ENCODE measurements around the gene MAZ.

Gene MAZ

GRCh38 chr16:29765167-29766032, 40.9 kb upstream of the MAZ start:
- TF ChIP-seq CTCF (IDR thresholded peaks at IDR 0.05; ENCODE audit: insufficient read depth, low read length) (no peak), GABPA (IDR thresholded peaks at IDR 0.05; ENCODE audit: low read depth) (no peak), SPI1 (IDR thresholded peaks at IDR 0.05; ENCODE audit: borderline replicate concordance, low read depth) (no peak), POLR2AphosphoS5 (IDR thresholded peaks at IDR 0.05; ENCODE audit: low read depth) (no peak), REST (IDR thresholded peaks at IDR 0.05; ENCODE audit: insufficient replicate concordance, low read depth) (no peak)
- DNase-seq (ENCODE audit: low read depth in 1 of 2, low spot score in 1 of 2) = no peak
- H3K27ac ChIP-seq (replicated peaks) = no peak overlapping the region
- no peaks in the 10 kb centered on the region for H3K27me3 ChIP-seq (ENCODE audit: insufficient read depth, poor library complexity, severe bottlenecking)
- H3K4me3 ChIP-seq (replicated peaks; ENCODE audit: insufficient read depth, low read length) = no peak overlapping the region

DNA sequence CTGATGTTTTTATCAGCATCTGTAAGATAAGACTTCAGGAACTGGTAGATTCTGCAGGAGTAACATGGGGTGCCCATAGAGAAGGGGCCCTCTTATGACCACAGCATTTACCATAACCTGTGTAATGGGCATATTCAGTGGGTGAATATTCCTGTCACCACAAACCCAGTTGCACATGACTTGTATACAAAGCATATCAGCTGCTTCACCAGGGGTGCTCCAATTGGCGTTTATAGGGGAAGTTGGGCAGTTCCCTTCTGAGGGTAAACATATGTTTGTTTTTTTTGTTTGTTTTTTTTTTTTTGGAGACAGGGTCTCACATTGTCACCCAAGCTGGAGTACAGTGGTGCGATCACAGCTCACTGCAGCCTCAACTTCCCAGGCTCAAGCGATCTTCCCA, 39.8 kb upstream of the MAZ start:
- Histone ChIP-seq H3K27ac (replicated peaks) (no peak overlapping the region), H3K4me3 (replicated peaks; ENCODE audit: insufficient read depth, low read length) (no peak overlapping the region), H3K27me3 (ENCODE audit: insufficient read depth, poor library complexity, severe bottlenecking) (no peaks in the 10 kb centered on the region)
- TF ChIP-seq GABPA (IDR thresholded peaks at IDR 0.05; ENCODE audit: low read depth) (no peak), POLR2AphosphoS5 (IDR thresholded peaks at IDR 0.05; ENCODE audit: low read depth) (no peak), REST (IDR thresholded peaks at IDR 0.05; ENCODE audit: insufficient replicate concordance, low read depth) (no peak), SPI1 (IDR thresholded peaks at IDR 0.05; ENCODE audit: borderline replicate concordance, low read depth) (no peak), CTCF (IDR thresholded peaks at IDR 0.05; ENCODE audit: insufficient read depth, low read length) (no peak)
- no peak for DNase-seq (ENCODE audit: low read depth in 1 of 2, low spot score in 1 of 2)

DNA sequence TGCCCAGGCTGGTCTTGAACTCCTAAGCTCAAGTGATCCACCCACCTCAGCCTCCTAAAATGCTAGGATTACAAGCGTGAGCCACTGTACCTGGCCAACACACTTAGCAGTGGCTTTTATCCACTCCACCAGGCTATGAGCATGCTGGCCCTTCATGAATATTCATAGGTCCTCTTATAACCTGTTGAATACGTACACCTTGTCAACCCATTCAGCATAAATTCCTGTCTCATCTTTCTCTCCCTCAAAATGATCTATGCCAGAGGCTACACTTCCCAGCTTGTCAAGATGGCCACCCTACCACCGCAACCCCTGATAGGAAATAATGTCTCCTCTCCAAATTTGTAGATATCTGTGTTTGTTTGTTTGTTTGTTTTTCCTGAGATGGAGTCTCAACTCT, 39.3 kb upstream of the MAZ start:
- Histone ChIP-seq H3K27ac (replicated peaks) (no peak overlapping the region), H3K4me3 (replicated peaks; ENCODE audit: insufficient read depth, low read length) (no peak overlapping the region), H3K27me3 (ENCODE audit: insufficient read depth, poor library complexity, severe bottlenecking) (no peaks in the 10 kb centered on the region)
- DNase-seq (ENCODE audit: low read depth in 1 of 2, low spot score in 1 of 2) = no peak
- TF ChIP-seq CTCF (IDR thresholded peaks at IDR 0.05; ENCODE audit: insufficient read depth, low read length) (no peak), SPI1 (IDR thresholded peaks at IDR 0.05; ENCODE audit: borderline replicate concordance, low read depth) (no peak), GABPA (IDR thresholded peaks at IDR 0.05; ENCODE audit: low read depth) (no peak)

All from HL-60 (cell line).